Measurements from ENCODE around the gene OR7G3. TPM values are rescaled to one million over a fixed set of nuclear protein-coding genes. Genes with fewer than 3 reads are reported as not detected.

The OR7G3 gene
- total and polyA plus RNA-seq, 2 donors (not counting 3 experiments of a cell fraction or from before 2014, with no cell fraction given): not detected

- no peaks in the 10 kb centered on the region for H3K9me3 ChIP-seq (replicated peaks; ENCODE audit: control insufficient read depth, insufficient read depth, low read length)
- H3K27me3 ChIP-seq (ENCODE audit: control insufficient read depth in 2 of 2, insufficient read depth in 2 of 2, low read length in 2 of 2): no peaks in the 10 kb centered on the region
- CTCF ChIA-PET: no interaction called here
- POLR2A ChIA-PET: no interaction called here
- intact Hi-C loops (cut with micrococcal nuclease): no loop called here
- no peak for DNase-seq (ENCODE audit: low read depth, low spot score)
- no peak overlapping the region for H3K9ac ChIP-seq (replicated peaks; ENCODE audit: extremely low read depth, insufficient read depth, low read length)
- no peak overlapping the region for H3K4me2 ChIP-seq (ENCODE audit: insufficient read depth, low read length)
- TF ChIP-seq POLR2A (IDR thresholded peaks at IDR 0.05; ENCODE audit: low read depth, low read length) (no peak), FOS (IDR thresholded peaks at IDR 0.05; ENCODE audit: borderline replicate concordance, insufficient read depth, low read length) (no peak), EZH2 (IDR thresholded peaks at IDR 0.05; ENCODE audit: borderline replicate concordance, low read depth, low read length, severe bottlenecking) (no peak), GATA2 (IDR thresholded peaks at IDR 0.05; ENCODE audit: insufficient read depth, insufficient read length, low read depth, low read length) (no peak), CTCF (IDR thresholded peaks at IDR 0.05; ENCODE audit: extremely low read depth in 1 of 2, insufficient read depth in 1 of 2, low read depth in 1 of 2, low read length in 2 of 2) (no peak), POLR2AphosphoS5 (IDR thresholded peaks at IDR 0.05; ENCODE audit: insufficient read depth, low read depth, low read length) (no peak), JUN (IDR thresholded peaks at IDR 0.05; ENCODE audit: borderline replicate concordance, insufficient read depth, insufficient read length, low read depth) (no peak), MYC (IDR thresholded peaks at IDR 0.05; ENCODE audit: low read depth, low read length) (no peak)
- TF ChIP-seq, protein P1, sequence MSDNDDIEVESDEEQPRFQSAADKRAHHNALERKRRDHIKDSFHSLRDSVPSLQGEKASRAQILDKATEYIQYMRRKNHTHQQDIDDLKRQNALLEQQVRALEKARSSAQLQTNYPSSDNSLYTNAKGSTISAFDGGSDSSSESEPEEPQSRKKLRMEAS (IDR thresholded peaks at IDR 0.05; ENCODE audit: insufficient read depth, insufficient read length): no peak
- H4K20me1 ChIP-seq (replicated peaks; ENCODE audit: control insufficient read depth, extremely low read depth, insufficient read depth, low read length): no peaks in the 10 kb centered on the region
- no TSS peak for BruUV-seq (replicated peaks)
- no peak overlapping the region for H2AFZ ChIP-seq (ENCODE audit: low read depth, low read length)
- peaks cover 93% of the 10 kb centered on the region for H3K79me2 ChIP-seq (ENCODE audit: control insufficient read depth, insufficient read depth, low read length)
- no peak overlapping the region for H3K27ac ChIP-seq (ENCODE audit: insufficient read depth, low read depth, low read length)
- H3K36me3 ChIP-seq (ENCODE audit: control insufficient read depth in 2 of 2, extremely low read depth in 1 of 2, insufficient read depth in 2 of 2, low read length in 2 of 2): peaks cover 6 to 11% of the 10 kb centered on the region in 2 experiments
- no peak overlapping the region for H3K4me3 ChIP-seq (replicated peaks in 1 of 3; ENCODE audit: insufficient read depth in 1 of 3, low read depth in 1 of 3, low read length in 3 of 3)
- H3K4me1 ChIP-seq (ENCODE audit: control insufficient read depth, extremely low read depth, insufficient read depth, low read length): no peaks in the 10 kb centered on the region
- dilution Hi-C loops (cut with MboI; ENCODE audit: extremely low pct_ligation_motif_present, low sequenced_read_pairs): no loop called here
- FAIRE-seq: no peak
- H3K9me1 ChIP-seq (replicated peaks; ENCODE audit: control insufficient read depth, extremely low read depth, insufficient read depth, low read length): no peaks in the 10 kb centered on the region
Measured at GRCh38 chr19:9150650-9151049, 23.9 kb upstream of the OR7G3 start.

Measured in endothelial cell of umbilical vein (primary cell).